Measurements from ENCODE around the gene CMTM7. TPM values are rescaled to one million over a fixed set of nuclear protein-coding genes. Genes with fewer than 3 reads are reported as not detected.

CMTM7 gene
- polyA plus RNA-seq, 1 of the 3 experiments (the other 2 are of a cell fraction) = 50.1 TPM

DNA sequence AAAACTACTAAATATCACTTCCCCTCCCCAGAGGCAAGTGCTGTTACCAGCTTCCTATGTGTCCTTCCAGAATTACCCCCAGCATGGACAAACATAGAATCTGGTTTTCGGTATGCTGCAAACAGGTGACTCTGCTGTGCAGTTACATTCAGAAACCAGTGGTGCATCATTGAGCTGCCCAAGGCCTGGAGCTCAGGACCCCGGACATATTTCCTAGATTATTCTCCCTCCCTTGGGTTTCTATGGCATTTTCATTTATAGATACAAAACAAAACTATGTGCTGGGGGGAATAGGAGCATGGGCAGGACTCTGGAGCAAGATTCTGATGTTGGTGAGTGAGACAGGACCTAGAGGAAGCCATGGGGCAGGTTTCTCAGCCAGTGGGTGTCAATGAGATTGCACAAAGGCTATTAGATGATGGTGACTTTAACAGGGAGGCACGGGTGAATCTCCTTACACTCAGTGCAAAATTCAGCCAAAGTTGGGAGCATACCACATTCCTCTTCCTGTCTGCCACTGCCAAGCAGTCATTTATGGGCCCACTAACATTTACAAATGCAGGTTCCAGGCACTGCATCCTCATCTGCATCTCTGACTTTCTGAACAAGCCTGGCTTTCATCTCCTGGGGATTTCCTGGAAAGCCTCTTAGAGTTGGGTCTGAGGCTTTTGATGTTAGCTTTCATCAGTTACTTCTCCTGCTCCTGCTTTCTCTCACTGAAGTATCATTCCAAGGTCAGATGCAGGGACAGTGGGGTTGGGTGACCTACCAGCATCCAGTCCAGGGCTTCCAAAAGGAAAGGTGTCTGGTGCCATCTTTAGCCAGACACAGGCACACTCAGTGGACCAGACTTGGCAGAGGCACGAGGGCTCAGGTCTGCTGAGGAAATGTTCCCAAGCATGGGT, 44.5 kb downstream of the CMTM7 start:
- no peaks in the 10 kb centered on the region for H3K9me2 ChIP-seq
- ChIA-PET POLR2A (no interaction called here), CTCF (interaction anchor here (1.6 kb wide), 1 partner anchor 32 kb away, joined by 6 read pairs; no protein-coding TSS in a partner anchor)
- H3K27me3 ChIP-seq (ENCODE audit: insufficient read depth) = no peaks in the 10 kb centered on the region
- H3K9me3 ChIP-seq = no peaks in the 10 kb centered on the region
- no peak overlapping the region for H3K9ac ChIP-seq
- DNase-seq = no peak
- H4K20me1 ChIP-seq (ENCODE audit: insufficient read depth) = no peaks in the 10 kb centered on the region
- 78% methylated on average over 3 of the region's 4 CpGs for WGBS (ENCODE audit: low lambda C conversion rate)
- no peak overlapping the region for H3K27ac ChIP-seq (ENCODE audit: low read depth in 2 of 2, low read length in 1 of 2)
- TF ChIP-seq TCF12 (IDR thresholded peaks at IDR 0.05) (peak; percentile 27; the same call in 1 of the 2 replicates), SMC3 (IDR thresholded peaks at IDR 0.05; ENCODE audit: low read depth, low read length) (no peak)
- H3K4me2 ChIP-seq = no peak overlapping the region
- peaks cover 5 to 7% of the 10 kb centered on the region in 2 experiments; a peak in 2 of 4 replicates for H3K4me1 ChIP-seq (ENCODE audit: control insufficient read depth in 1 of 2, insufficient read depth in 2 of 2, low read depth in 1 of 2, low read length in 1 of 2)
- H3K4me3 ChIP-seq (ENCODE audit: low read depth in 2 of 2, low read length in 1 of 2) = no peak overlapping the region
- peaks cover 43% of the 10 kb centered on the region; the same call in 1 of the 2 replicates for H3K79me2 ChIP-seq (ENCODE audit: insufficient read depth)
- no peak overlapping the region for H2AFZ ChIP-seq (ENCODE audit: low read depth)
- no peaks in the 10 kb centered on the region for H3K36me3 ChIP-seq (replicated peaks in 1 of 2; ENCODE audit: control insufficient read depth in 1 of 2, insufficient read depth in 2 of 2, low read length in 1 of 2)
- no peaks in the 10 kb centered on the region for H3F3A ChIP-seq (replicated peaks; ENCODE audit: insufficient read depth)

- ChIA-PET CTCF (interaction anchor here (1.2 to 1.6 kb wide), 2 partner anchors 31 to 34 kb away, joined by 3 to 6 read pairs; no protein-coding TSS in a partner anchor), POLR2A (no interaction called here)
- Histone ChIP-seq H3K27ac (ENCODE audit: low read depth in 2 of 2, low read length in 1 of 2) (no peak overlapping the region), H3K9me2 (no peaks in the 10 kb centered on the region), H3K9ac (no peak overlapping the region), H4K20me1 (ENCODE audit: insufficient read depth) (no peaks in the 10 kb centered on the region), H3K4me3 (ENCODE audit: low read depth in 2 of 2, low read length in 1 of 2) (no peak overlapping the region), H3F3A (replicated peaks; ENCODE audit: insufficient read depth) (no peaks in the 10 kb centered on the region), H3K4me2 (no peak overlapping the region), H2AFZ (ENCODE audit: low read depth) (no peak overlapping the region), H3K9me3 (no peaks in the 10 kb centered on the region), H3K79me2 (ENCODE audit: insufficient read depth) (peaks cover 47% of the 10 kb centered on the region; the same call in 1 of the 2 replicates), H3K36me3 (replicated peaks in 1 of 2; ENCODE audit: control insufficient read depth in 1 of 2, insufficient read depth in 2 of 2, low read length in 1 of 2) (no peaks in the 10 kb centered on the region), H3K4me1 (ENCODE audit: control insufficient read depth in 1 of 2, insufficient read depth in 2 of 2, low read depth in 1 of 2, low read length in 1 of 2) (peaks cover 5 to 7% of the 10 kb centered on the region in 2 experiments; a peak in 2 of 4 replicates), H3K27me3 (ENCODE audit: insufficient read depth) (no peaks in the 10 kb centered on the region)
- no peak for DNase-seq
- TF ChIP-seq MXI1 (IDR thresholded peaks at IDR 0.05; ENCODE audit: low read depth, low read length) (no peak), TAF1 (IDR thresholded peaks at IDR 0.05; ENCODE audit: borderline replicate concordance, low read depth, low read length) (no peak), FOSL2 (IDR thresholded peaks at IDR 0.05; ENCODE audit: borderline replicate concordance, low read depth) (no peak), EZH2phosphoT487 (IDR thresholded peaks at IDR 0.05; ENCODE audit: borderline replicate concordance, low read depth) (no peak), FOXJ3 (CRISPR knock-in tag; IDR thresholded peaks at IDR 0.05) (no peak), GABPA (IDR thresholded peaks at IDR 0.05; ENCODE audit: low read depth) (no peak), RAD21 (IDR thresholded peaks at IDR 0.05; ENCODE audit: low read length) (no peak), IRF3 (IDR thresholded peaks at IDR 0.05; ENCODE audit: low read depth, low read length) (no peak), ELF1 (IDR thresholded peaks at IDR 0.05) (no peak), EP300 (IDR thresholded peaks at IDR 0.05; ENCODE audit: borderline replicate concordance in 1 of 2, low read depth in 1 of 2, low read length in 1 of 2) (no peak), RFX5 (IDR thresholded peaks at IDR 0.05; ENCODE audit: low read length) (no peak), GATA2 (CRISPR knock-in tag; IDR thresholded peaks at IDR 0.05) (no peak), POLR2AphosphoS5 (IDR thresholded peaks at IDR 0.05; ENCODE audit: low read depth, low read length) (no peak), TEAD4 (IDR thresholded peaks at IDR 0.05; ENCODE audit: borderline replicate concordance, insufficient read depth) (no peak)
- TF ChIP-seq, protein P1, sequence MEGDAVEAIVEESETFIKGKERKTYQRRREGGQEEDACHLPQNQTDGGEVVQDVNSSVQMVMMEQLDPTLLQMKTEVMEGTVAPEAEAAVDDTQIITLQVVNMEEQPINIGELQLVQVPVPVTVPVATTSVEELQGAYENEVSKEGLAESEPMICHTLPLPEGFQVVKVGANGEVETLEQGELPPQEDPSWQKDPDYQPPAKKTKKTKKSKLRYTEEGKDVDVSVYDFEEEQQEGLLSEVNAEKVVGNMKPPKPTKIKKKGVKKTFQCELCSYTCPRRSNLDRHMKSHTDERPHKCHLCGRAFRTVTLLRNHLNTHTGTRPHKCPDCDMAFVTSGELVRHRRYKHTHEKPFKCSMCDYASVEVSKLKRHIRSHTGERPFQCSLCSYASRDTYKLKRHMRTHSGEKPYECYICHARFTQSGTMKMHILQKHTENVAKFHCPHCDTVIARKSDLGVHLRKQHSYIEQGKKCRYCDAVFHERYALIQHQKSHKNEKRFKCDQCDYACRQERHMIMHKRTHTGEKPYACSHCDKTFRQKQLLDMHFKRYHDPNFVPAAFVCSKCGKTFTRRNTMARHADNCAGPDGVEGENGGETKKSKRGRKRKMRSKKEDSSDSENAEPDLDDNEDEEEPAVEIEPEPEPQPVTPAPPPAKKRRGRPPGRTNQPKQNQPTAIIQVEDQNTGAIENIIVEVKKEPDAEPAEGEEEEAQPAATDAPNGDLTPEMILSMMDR (IDR thresholded peaks at IDR 0.05) = no peak
- TF ChIP-seq, protein P2, sequence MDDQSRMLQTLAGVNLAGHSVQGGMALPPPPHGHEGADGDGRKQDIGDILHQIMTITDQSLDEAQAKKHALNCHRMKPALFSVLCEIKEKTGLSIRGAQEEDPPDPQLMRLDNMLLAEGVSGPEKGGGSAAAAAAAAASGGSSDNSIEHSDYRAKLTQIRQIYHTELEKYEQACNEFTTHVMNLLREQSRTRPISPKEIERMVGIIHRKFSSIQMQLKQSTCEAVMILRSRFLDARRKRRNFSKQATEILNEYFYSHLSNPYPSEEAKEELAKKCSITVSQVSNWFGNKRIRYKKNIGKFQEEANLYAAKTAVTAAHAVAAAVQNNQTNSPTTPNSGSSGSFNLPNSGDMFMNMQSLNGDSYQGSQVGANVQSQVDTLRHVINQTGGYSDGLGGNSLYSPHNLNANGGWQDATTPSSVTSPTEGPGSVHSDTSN (IDR thresholded peaks at IDR 0.05) = no peak
- TF ChIP-seq, protein P3, sequence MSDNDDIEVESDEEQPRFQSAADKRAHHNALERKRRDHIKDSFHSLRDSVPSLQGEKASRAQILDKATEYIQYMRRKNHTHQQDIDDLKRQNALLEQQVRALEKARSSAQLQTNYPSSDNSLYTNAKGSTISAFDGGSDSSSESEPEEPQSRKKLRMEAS (IDR thresholded peaks at IDR 0.05; ENCODE audit: low read depth) = no peak
- WGBS (ENCODE audit: low lambda C conversion rate) = 100% methylated on average over 4 of the region's 4 CpGs
Observed at GRCh38 chr3:32436816-32437189, 45.1 kb downstream of the CMTM7 start.

All from SK-N-SH (cell line).